K562 (cell line): Measurements from ENCODE around the gene APOC1. TPM values are rescaled to one million over a fixed set of nuclear protein-coding genes. Genes with fewer than 3 reads are reported as not detected.
A peak's percentile ranks its signal among the peaks of the same experiment; 100 is the strongest.

Source experiments
- CBX8 ChIP-seq: fragments of 200-600 bp; sonication (generic); IDR thresholded peaks from 2 replicates; pipeline ENCODE4 v1.6.1; 2012; ENCODE audit warnings: borderline replicate concordance, mixed run types, low read depth, mild to moderate bottlenecking, moderate library complexity, mixed read lengths, low read length, control low read depth, inconsistent platforms; ENCODE audit not compliant: poor library complexity, severe bottlenecking; ENCODE audit errors: extremely low read depth
- CREB5 ChIP-seq: fragments of 250-450 bp; sonication (Bioruptor Pico); IDR thresholded peaks from 2 replicates; pipeline ENCODE4 v1.5.0; 2020; ENCODE audit warnings: mild to moderate bottlenecking
- FOSL1 ChIP-seq: fragments of 200-800 bp; sonication (Bioruptor generic); conservative IDR thresholded peaks from 2 replicates; pipeline ENCODE4 v1.6.1; 2016; ENCODE audit warnings: missing genetic modification characterization, missing compliant biosample characterization
- GABPB1 ChIP-seq: sonication (generic); formaldehyde crosslinking; IDR thresholded peaks from 2 replicates; pipeline ENCODE4 v1.8.0; 2022; ENCODE audit warnings: mild to moderate bottlenecking, missing genetic modification reagents
- KLF10 ChIP-seq: fragments of 250-450 bp; sonication (Bioruptor Pico); IDR thresholded peaks from 2 replicates; pipeline ENCODE4 v1.6.1; 2021; ENCODE audit warnings: matching md5 sums
- NFRKB ChIP-seq: fragments of 450-650 bp; IDR thresholded peaks from 2 replicates; pipeline ENCODE4 v1.6.1; 2016; ENCODE audit warnings: low read depth
- NFXL1 ChIP-seq: fragments of 450-650 bp; formaldehyde crosslinking; IDR thresholded peaks from 2 replicates; pipeline ENCODE4 v1.4.0; 2021; ENCODE audit warnings: mild to moderate bottlenecking
- PHB2 ChIP-seq: fragments of 450-650 bp; IDR thresholded peaks from 2 replicates; pipeline ENCODE4 v1.6.1; 2017; ENCODE audit warnings: low read depth
- RFX7 ChIP-seq: fragments of 250-450 bp; sonication (Bioruptor Pico); IDR thresholded peaks from 2 replicates; pipeline ENCODE4 v1.5.1; 2021; ENCODE audit warnings: mild to moderate bottlenecking
- THAP7 ChIP-seq: fragments of 250-450 bp; sonication (Bioruptor Pico); IDR thresholded peaks from 2 replicates; pipeline ENCODE4 v1.5.0; 2021
- ZBTB1 ChIP-seq: sonication (generic); formaldehyde crosslinking; IDR thresholded peaks from 2 replicates; pipeline ENCODE4 v1.8.1; 2023; ENCODE audit warnings: missing genetic modification reagents, low read depth, mild to moderate bottlenecking, borderline replicate concordance
- ZNF146 ChIP-seq: IDR thresholded peaks from one replicate; pipeline ENCODE4 v1.6.1; 2018; ENCODE audit warnings: missing compliant biosample characterization; ENCODE audit not compliant: unreplicated experiment
- ZNF384 ChIP-seq: IDR thresholded peaks from 2 replicates; pipeline ENCODE4 v1.6.1; 2012; ENCODE audit warnings: low read depth, low read length, improper control_type of control experiment
- ZNF668 ChIP-seq: fragments of 250-450 bp; sonication (Bioruptor Pico); IDR thresholded peaks from 2 replicates; pipeline ENCODE4 v1.8.0; 2022; ENCODE audit warnings: mild to moderate bottlenecking, inconsistent platforms
- polyA plus RNA-seq, 8 experiments: library from polyadenylated mRNA; depleted of rRNA in 4 of 8; stranded (reverse) in 5 of 8; unstranded in 3 of 8; fragments of >200 nt; fragmentation: Nextera tagmentation in 2 of 8; fragmentation: Illumina TruSeq in 1 of 8; extraction: Ambion mirVana in 2 of 8; extraction: Trizol in 1 of 8; gene quantifications; 2 replicates each; pipeline versions ENCODE4 v1.2.1 to v1.2.3, GENCODE V29; 2011 to 2014; ENCODE audit warnings: inconsistent platforms in 1 of 8, missing spikeins in 1 of 8
- total RNA-seq, 7 experiments: library from RNA; depleted of rRNA in 6 of 7; stranded (reverse); fragments of >200 nt in 6 of 7; fragmentation: Illumina TruSeq in 2 of 7; extraction: Trizol in 2 of 7; gene quantifications; 2 replicates each; pipeline versions ENCODE4 v1.2.1 to v1.2.3, GENCODE V29; 2011 to 2021; ENCODE audit warnings: low replicate concordance in 1 of 7
- TF ChIP-seq, protein P1 (sequence below): fragments of 450-650 bp; IDR thresholded peaks from one replicate; pipeline ENCODE4 v1.6.1; 2018; ENCODE audit warnings: mild to moderate bottlenecking, moderate library complexity; ENCODE audit not compliant: partially characterized antibody
- TF ChIP-seq, protein P2 (sequence below), 2 experiments: fragments of 450-650 bp in 1 of 2; sonication (generic) in 1 of 2; formaldehyde crosslinking; conservative IDR thresholded peaks; 2 replicates each; pipeline versions ENCODE4 v1.4.0 to v1.8.1; 2020 to 2022; ENCODE audit warnings: mild to moderate bottlenecking in 1 of 2, missing genetic modification reagents in 1 of 2
- TF ChIP-seq, protein P3 (sequence below): fragments of 200-800 bp; sonication (Bioruptor generic); IDR thresholded peaks from 2 replicates; pipeline ENCODE4 v1.6.1; 2016; ENCODE audit warnings: missing genetic modification characterization, missing compliant biosample characterization

Gene APOC1
- total and polyA plus RNA-seq, 9 of the 15 experiments (the other 6 are each of a cell fraction or from before 2014, with no cell fraction given), result 115 to 408 (median 220) TPM

DNA sequence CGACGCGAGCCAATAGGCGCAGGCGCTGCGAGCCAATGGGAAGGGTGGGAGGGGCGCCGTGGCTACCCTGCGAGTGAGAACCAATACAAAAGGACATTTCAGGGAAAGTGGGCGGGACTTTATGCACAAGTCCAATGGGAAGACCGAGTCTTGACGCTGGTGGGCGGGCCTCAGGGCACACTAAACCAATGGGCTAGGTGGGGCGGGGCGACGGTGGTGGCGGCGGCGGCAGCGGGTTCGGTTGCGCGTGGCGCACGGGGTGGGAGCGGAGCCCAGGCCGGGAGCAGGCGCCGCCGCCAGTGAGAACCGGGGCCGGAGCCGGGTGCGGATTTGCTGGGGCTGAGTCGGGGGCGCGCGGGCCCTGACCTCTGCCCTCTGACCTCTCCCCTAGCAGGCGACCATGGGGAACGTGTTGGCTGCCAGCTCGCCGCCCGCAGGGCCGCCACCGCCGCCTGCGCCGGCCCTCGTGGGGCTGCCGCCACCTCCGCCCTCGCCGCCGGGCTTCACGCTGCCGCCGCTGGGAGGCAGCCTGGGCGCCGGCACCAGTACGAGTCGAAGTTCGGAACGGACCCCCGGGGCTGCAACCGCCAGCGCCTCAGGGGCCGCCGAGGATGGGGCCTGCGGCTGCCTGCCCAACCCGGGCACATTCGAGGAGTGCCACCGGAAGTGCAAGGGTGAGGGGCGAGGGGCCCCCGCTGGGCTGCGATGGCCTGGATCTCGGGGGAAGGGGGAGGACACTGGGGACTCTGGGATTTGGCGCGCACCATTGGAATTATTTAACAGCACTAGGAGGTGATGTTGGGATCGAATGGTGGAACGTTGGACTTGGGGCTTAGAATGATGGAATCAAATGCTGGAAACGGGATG, 23.2 kb upstream of the APOC1 start, which contains the start of gene TOMM40 (continued):
- no peak for TF ChIP-seq CREB5 (CRISPR knock-in tag)
- no peak for TF ChIP-seq RFX7 (CRISPR knock-in tag)
- no peak for TF ChIP-seq ZBTB1
- TF ChIP-seq FOSL1, result no peak
- TF ChIP-seq ZNF384, result no peak
- TF ChIP-seq, protein P1, sequence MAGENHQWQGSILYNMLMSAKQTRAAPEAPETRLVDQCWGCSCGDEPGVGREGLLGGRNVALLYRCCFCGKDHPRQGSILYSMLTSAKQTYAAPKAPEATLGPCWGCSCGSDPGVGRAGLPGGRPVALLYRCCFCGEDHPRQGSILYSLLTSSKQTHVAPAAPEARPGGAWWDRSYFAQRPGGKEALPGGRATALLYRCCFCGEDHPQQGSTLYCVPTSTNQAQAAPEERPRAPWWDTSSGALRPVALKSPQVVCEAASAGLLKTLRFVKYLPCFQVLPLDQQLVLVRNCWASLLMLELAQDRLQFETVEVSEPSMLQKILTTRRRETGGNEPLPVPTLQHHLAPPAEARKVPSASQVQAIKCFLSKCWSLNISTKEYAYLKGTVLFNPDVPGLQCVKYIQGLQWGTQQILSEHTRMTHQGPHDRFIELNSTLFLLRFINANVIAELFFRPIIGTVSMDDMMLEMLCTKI, result no peak
- no peak for TF ChIP-seq NFRKB
- TF ChIP-seq, protein P2, sequence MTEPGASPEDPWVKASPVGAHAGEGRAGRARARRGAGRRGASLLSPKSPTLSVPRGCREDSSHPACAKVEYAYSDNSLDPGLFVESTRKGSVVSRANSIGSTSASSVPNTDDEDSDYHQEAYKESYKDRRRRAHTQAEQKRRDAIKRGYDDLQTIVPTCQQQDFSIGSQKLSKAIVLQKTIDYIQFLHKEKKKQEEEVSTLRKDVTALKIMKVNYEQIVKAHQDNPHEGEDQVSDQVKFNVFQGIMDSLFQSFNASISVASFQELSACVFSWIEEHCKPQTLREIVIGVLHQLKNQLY (CRISPR knock-in tag; conservative IDR thresholded peaks at IDR 0.05), result no peak
- TF ChIP-seq NFXL1, result no peak
- no peak for TF ChIP-seq PHB2
- TF ChIP-seq GABPB1, result peak; percentile 51; the same call in 1 of the 2 replicates
- TF ChIP-seq, protein P3, sequence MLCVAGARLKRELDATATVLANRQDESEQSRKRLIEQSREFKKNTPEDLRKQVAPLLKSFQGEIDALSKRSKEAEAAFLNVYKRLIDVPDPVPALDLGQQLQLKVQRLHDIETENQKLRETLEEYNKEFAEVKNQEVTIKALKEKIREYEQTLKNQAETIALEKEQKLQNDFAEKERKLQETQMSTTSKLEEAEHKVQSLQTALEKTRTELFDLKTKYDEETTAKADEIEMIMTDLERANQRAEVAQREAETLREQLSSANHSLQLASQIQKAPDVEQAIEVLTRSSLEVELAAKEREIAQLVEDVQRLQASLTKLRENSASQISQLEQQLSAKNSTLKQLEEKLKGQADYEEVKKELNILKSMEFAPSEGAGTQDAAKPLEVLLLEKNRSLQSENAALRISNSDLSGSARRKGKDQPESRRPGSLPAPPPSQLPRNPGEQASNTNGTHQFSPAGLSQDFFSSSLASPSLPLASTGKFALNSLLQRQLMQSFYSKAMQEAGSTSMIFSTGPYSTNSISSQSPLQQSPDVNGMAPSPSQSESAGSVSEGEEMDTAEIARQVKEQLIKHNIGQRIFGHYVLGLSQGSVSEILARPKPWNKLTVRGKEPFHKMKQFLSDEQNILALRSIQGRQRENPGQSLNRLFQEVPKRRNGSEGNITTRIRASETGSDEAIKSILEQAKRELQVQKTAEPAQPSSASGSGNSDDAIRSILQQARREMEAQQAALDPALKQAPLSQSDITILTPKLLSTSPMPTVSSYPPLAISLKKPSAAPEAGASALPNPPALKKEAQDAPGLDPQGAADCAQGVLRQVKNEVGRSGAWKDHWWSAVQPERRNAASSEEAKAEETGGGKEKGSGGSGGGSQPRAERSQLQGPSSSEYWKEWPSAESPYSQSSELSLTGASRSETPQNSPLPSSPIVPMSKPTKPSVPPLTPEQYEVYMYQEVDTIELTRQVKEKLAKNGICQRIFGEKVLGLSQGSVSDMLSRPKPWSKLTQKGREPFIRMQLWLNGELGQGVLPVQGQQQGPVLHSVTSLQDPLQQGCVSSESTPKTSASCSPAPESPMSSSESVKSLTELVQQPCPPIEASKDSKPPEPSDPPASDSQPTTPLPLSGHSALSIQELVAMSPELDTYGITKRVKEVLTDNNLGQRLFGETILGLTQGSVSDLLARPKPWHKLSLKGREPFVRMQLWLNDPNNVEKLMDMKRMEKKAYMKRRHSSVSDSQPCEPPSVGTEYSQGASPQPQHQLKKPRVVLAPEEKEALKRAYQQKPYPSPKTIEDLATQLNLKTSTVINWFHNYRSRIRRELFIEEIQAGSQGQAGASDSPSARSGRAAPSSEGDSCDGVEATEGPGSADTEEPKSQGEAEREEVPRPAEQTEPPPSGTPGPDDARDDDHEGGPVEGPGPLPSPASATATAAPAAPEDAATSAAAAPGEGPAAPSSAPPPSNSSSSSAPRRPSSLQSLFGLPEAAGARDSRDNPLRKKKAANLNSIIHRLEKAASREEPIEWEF (CRISPR knock-in tag), result no peak
- TF ChIP-seq ZNF668 (CRISPR knock-in tag), result no peak
- no peak for TF ChIP-seq CBX8
- TF ChIP-seq THAP7 (CRISPR knock-in tag), result no peak
- no peak for TF ChIP-seq ZNF146 (CRISPR knock-in tag)
- no peak for TF ChIP-seq KLF10 (CRISPR knock-in tag)
